GM12878 (cell line): ENCODE measurements around the gene SEMA4A. TPM values are rescaled to one million over a fixed set of nuclear protein-coding genes. Genes with fewer than 3 reads are reported as not detected.

Experiments
- ATAC-seq: fragments of 200-7000 bp; cut with Tn5 transposase; 3 replicates; pipeline ENCODE4 v1.9.1; 2020; ENCODE audit warnings: mild to moderate bottlenecking, moderate library complexity
- BruUV-seq: library from RNA; stranded (reverse); fragments of 400-500 nt; replicated peaks from 2 replicates; lab custom pipeline; 2021; lab: Mats Ljungman, UMichigan
- CTCF ChIA-PET: fragments of 300-600 bp; sonication (Branson Sonifier 250); formaldehyde crosslinking; extraction: SDS; loops from one replicate; lab custom pipeline; 2021; ENCODE audit warnings: inconsistent platforms; lab: Yijun Ruan, JAX
- POLR2A ChIA-PET: fragments of 350-600 bp; formaldehyde crosslinking; extraction: SDS; loops from one replicate; lab custom pipeline; 2021; ENCODE audit warnings: inconsistent platforms; lab: Charles Lee
- RAD21 ChIA-PET: fragments of 300-600 bp; sonication (Branson Sonifier 250); formaldehyde crosslinking; loops from one replicate; lab custom pipeline; 2023; ENCODE audit warnings: antibody characterized with exemption; ENCODE audit not compliant: unreplicated experiment; lab: Charles Lee
- SMC1A ChIA-PET: fragments of 300-600 bp; sonication (Branson Sonifier 250); formaldehyde crosslinking; loops from one replicate; lab custom pipeline; 2023; ENCODE audit not compliant: unreplicated experiment, uncharacterized antibody; lab: Charles Lee
- DNase-seq: peaks from one replicate; pipeline ENCODE4 v3.0.0-alpha.2; 2011; ENCODE audit warnings: low read depth, low spot score
- FAIRE-seq: peaks from 3 replicates; lab custom pipeline; 2011; peaks lifted over from hg19 to GRCh38; lab: Jason Lieb, UNC
- H2AFZ ChIP-seq: 2 replicates; pipeline ENCODE4 v1.6.0; 2011; ENCODE audit warnings: low read depth, low read length, control low read depth; ENCODE audit not compliant: control insufficient read depth
- H3K27ac ChIP-seq: 2 replicates; pipeline ENCODE4 v1.5.1; 2011; ENCODE audit warnings: control low read depth; ENCODE audit not compliant: control insufficient read depth, insufficient read depth
- H3K27me3 ChIP-seq, 2 experiments: replicated peaks in 1 of 2; 2 replicates each; pipeline versions ENCODE4 v1.6.0 to v1.6.1; 2011; ENCODE audit warnings: low read length in 1 of 2; ENCODE audit not compliant: control insufficient read depth in 2 of 2, insufficient read depth in 2 of 2
- H3K36me3 ChIP-seq, 2 experiments: 2 replicates each; pipeline ENCODE4 v1.5.1; 2011; ENCODE audit warnings: low read length in 1 of 2; ENCODE audit not compliant: control insufficient read depth in 2 of 2, insufficient read depth in 2 of 2
- H3K4me1 ChIP-seq: 2 replicates; pipeline ENCODE4 v1.6.1; 2011; ENCODE audit warnings: mild to moderate bottlenecking, low read length, moderate library complexity, mixed read lengths; ENCODE audit not compliant: control insufficient read depth, insufficient read depth
- H3K4me2 ChIP-seq: 2 replicates; pipeline ENCODE4 v1.6.0; 2011; ENCODE audit warnings: control low read depth; ENCODE audit not compliant: control insufficient read depth, insufficient read depth
- H3K4me3 ChIP-seq: fragments of 200-600 bp; sonication (generic); 2 replicates; pipeline ENCODE4 v1.5.1; 2016
- H3K79me2 ChIP-seq: 2 replicates; pipeline ENCODE4 v1.6.0; 2011; ENCODE audit warnings: low read length; ENCODE audit not compliant: control insufficient read depth, insufficient read depth
- H3K9ac ChIP-seq: 2 replicates; pipeline ENCODE4 v1.8.0; 2011; ENCODE audit warnings: low read length, control low read depth, mixed read lengths; ENCODE audit not compliant: control insufficient read depth, insufficient read depth
- H3K9me3 ChIP-seq: replicated peaks from 3 replicates; pipeline ENCODE4 v1.5.1; 2011; ENCODE audit warnings: mild to moderate bottlenecking, low read length; ENCODE audit not compliant: control insufficient read depth, insufficient read depth
- H4K20me1 ChIP-seq: 2 replicates; pipeline ENCODE4 v1.6.0; 2011; ENCODE audit not compliant: control insufficient read depth, insufficient read depth
- CREB1 ChIP-seq: IDR thresholded peaks from 2 replicates; pipeline ENCODE4 v1.6.1; 2012; ENCODE audit warnings: low read depth, mild to moderate bottlenecking, inconsistent platforms
- ETV6 ChIP-seq, 2 experiments: fragments of 450-650 bp in 1 of 2; IDR thresholded peaks in 1 of 2; conservative IDR thresholded peaks in 1 of 2; 2 replicates each; pipeline ENCODE4 v1.6.1; 2014; ENCODE audit warnings: antibody characterized with exemption in 1 of 2, borderline replicate concordance in 1 of 2, low read depth in 1 of 2, mild to moderate bottlenecking in 1 of 2, moderate library complexity in 1 of 2
- FOXM1 ChIP-seq: IDR thresholded peaks from 2 replicates; pipeline ENCODE4 v1.6.1; 2012; ENCODE audit warnings: low read depth, mild to moderate bottlenecking, inconsistent platforms, low read length, moderate library complexity
- IKZF1 ChIP-seq: fragments of 450-650 bp; conservative IDR thresholded peaks from 2 replicates; pipeline ENCODE4 v1.6.1; 2017; ENCODE audit warnings: antibody characterized with exemption, mild to moderate bottlenecking
- IKZF2 ChIP-seq, 2 experiments: fragments of 450-650 bp; IDR thresholded peaks; 2 replicates each; pipeline ENCODE4 v1.6.1; 2017; ENCODE audit warnings: mild to moderate bottlenecking in 2 of 2, moderate library complexity in 2 of 2
- NFIC ChIP-seq: IDR thresholded peaks from 2 replicates; pipeline ENCODE4 v1.6.1; 2012; ENCODE audit warnings: low read depth, mild to moderate bottlenecking, inconsistent platforms, low read length, moderate library complexity
- NR2C2 ChIP-seq: IDR thresholded peaks from 2 replicates; pipeline ENCODE4 v1.6.1; 2011; ENCODE audit warnings: borderline replicate concordance, low read depth; ENCODE audit not compliant: control insufficient read depth, insufficient read length
- RBBP5 ChIP-seq: fragments of 200-600 bp; sonication (generic); conservative IDR thresholded peaks from 2 replicates; pipeline ENCODE4 v1.6.1; 2016
- REST ChIP-seq: IDR thresholded peaks from 2 replicates; pipeline ENCODE4 v1.6.1; 2012; ENCODE audit warnings: mild to moderate bottlenecking, low read depth, low read length
- RUNX3 ChIP-seq: IDR thresholded peaks from 2 replicates; pipeline ENCODE4 v1.6.1; 2012; ENCODE audit warnings: low read length, inconsistent platforms
- SKIL ChIP-seq: fragments of 450-650 bp; IDR thresholded peaks from 2 replicates; pipeline ENCODE4 v1.6.1; 2017; ENCODE audit warnings: mild to moderate bottlenecking, low read depth, inconsistent platforms; ENCODE audit not compliant: poor library complexity, severe bottlenecking
- SPI1 ChIP-seq: IDR thresholded peaks from 2 replicates; pipeline ENCODE4 v1.6.1; 2011; ENCODE audit warnings: low read depth, mild to moderate bottlenecking, low read length, moderate library complexity, borderline replicate concordance; ENCODE audit not compliant: insufficient read depth
- ZBTB40 ChIP-seq: fragments of 450-650 bp; IDR thresholded peaks from 2 replicates; pipeline ENCODE4 v1.6.1; 2016; ENCODE audit warnings: mild to moderate bottlenecking, moderate library complexity, borderline replicate concordance
- WGBS: methylation state at CpG from one replicate; pipeline ENCODE4 v1.1.6; 2016; ENCODE audit warnings: low lambda C conversion rate; ENCODE audit not compliant: insufficient replicate concordance, insufficient coverage; ENCODE audit errors: missing lambda C conversion rate; 5-methylcytosine and 5-hydroxymethylcytosine counted together
- in situ Hi-C: fragments of 300-500 bp; cut with MboI; formaldehyde crosslinking; loops from 9 replicates; pipeline ENCODE4 v1.14.3; 2018; ENCODE audit warnings: mixed read lengths
- intact Hi-C: fragments of 100-400 bp; cut with micrococcal nuclease; formaldehyde crosslinking; loops from one replicate; pipeline ENCODE4 v1.14.2; 2022; ENCODE audit not compliant: unreplicated experiment
- polyA plus RNA-seq, 11 experiments: library from polyadenylated mRNA; depleted of rRNA in 4 of 11; unstranded in 6 of 11; stranded (reverse) in 5 of 11; fragments of >200 nt; fragmentation: Nextera tagmentation in 4 of 11; fragmentation: Illumina TruSeq in 1 of 11; extraction: Ambion mirVana in 4 of 11; extraction: Trizol in 1 of 11; gene quantifications; 1 replicate in 1 of 11; 2 replicates in 10 of 11; pipeline versions ENCODE4 v1.2.1 to v1.2.3, GENCODE V29; 2011 to 2016; ENCODE audit warnings: inconsistent platforms in 2 of 11, missing spikeins in 2 of 11, low read depth in 1 of 11
- total RNA-seq, 4 experiments: library from RNA; depleted of rRNA in 3 of 4; stranded (reverse); fragments of >200 nt in 3 of 4; fragmentation: Illumina TruSeq in 1 of 4; extraction: Trizol in 1 of 4; gene quantifications; 2 replicates each; pipeline versions ENCODE4 v1.2.1 to v1.2.3, GENCODE V29; 2013 to 2021

SEMA4A gene
- total and polyA plus RNA-seq, 10 of the 15 experiments (the other 5 are each of a cell fraction or from before 2014, with no cell fraction given), result 2.6 to 64.2 (median 32.8) TPM

- peak overlapping the region; percentile 93 for H3K4me2 ChIP-seq
- CTCF ChIA-PET, result interaction anchor here (0.7 to 14.2 kb wide), 7 partner anchors 8 to 168 kb away, joined by 3 to 502 read pairs (median 4); partner anchors contain the start of gene SEMA4A
- no TSS peak for BruUV-seq
- TF ChIP-seq REST, result no peak
- peak; percentile 18; the same call in 1 of the 2 replicates for TF ChIP-seq CREB1
- 0 out of 2 replicates have a peak, but pooled peaks have one; percentile 34 for TF ChIP-seq FOXM1
- no peak for TF ChIP-seq NR2C2
- peak; percentile 52; the same call in 1 of the 2 replicates for TF ChIP-seq NFIC
- TF ChIP-seq IKZF2 (IDR thresholded peaks at IDR 0.05), result peak; percentile 60 to 63
- TF ChIP-seq RUNX3, result 0 out of 2 replicates have a peak, but pooled peaks have one; percentile 41
- TF ChIP-seq SPI1, result peak; percentile 27; the same call in 1 of the 2 replicates
- TF ChIP-seq SKIL, result peak; percentile 61
- peak; percentile 53; the same call in 1 of the 2 replicates for TF ChIP-seq IKZF1
- no peak for TF ChIP-seq ZBTB40
- peak in 1 of 2 experiments; percentile 88; a peak in 2 of 4 replicates for TF ChIP-seq ETV6 (conservative IDR thresholded peaks at IDR 0.05 in 1 of 2, IDR thresholded peaks at IDR 0.05 in 1 of 2; ENCODE audit: borderline replicate concordance in 1 of 2, low read depth in 1 of 2)
- TF ChIP-seq RBBP5, result no peak
These were observed 64.5 kb downstream of the SEMA4A start for GRCh38 chr1:156217871-156218270.

More at GRCh38 chr1:156217871-156218270, 64.5 kb downstream of the SEMA4A start:
- no peak for FAIRE-seq
- peak; percentile 43 for DNase-seq
- H4K20me1 ChIP-seq, result no peaks in the 10 kb centered on the region
- intact Hi-C loops, result no loop called here
- RAD21 ChIA-PET, result interaction anchor here (1.0 to 1.9 kb wide), 8 partner anchors 16 to 118 kb away, joined by 3 to 9 read pairs (median 5); partner anchors contain the start of gene SLC25A44
- no peaks in the 10 kb centered on the region for H3K27me3 ChIP-seq
- peak overlapping the region; percentile 26 for H2AFZ ChIP-seq
- 0% methylated on average over 2 of the region's 2 CpGs for WGBS
- ATAC-seq, result peak; percentile 43
- in situ Hi-C loops, result no loop called here
- H3K9me3 ChIP-seq, result no peaks in the 10 kb centered on the region
- SMC1A ChIA-PET, result interaction anchor here (0.9 to 14.3 kb wide), 7 partner anchors 9 to 128 kb away, joined by 3 to 411 read pairs (median 5); partner anchors contain the start of genes SEMA4A and SLC25A44
- peak overlapping the region; percentile 42 for H3K9ac ChIP-seq
- peak overlapping the region; percentile 90 for H3K27ac ChIP-seq
- peak overlapping the region; percentile 22 for H3K4me3 ChIP-seq
- peaks cover 24% of the 10 kb centered on the region for H3K4me1 ChIP-seq
- peaks cover 2% of the 10 kb centered on the region in 2 experiments; a peak in 3 of 4 replicates for H3K36me3 ChIP-seq
- H3K79me2 ChIP-seq, result peaks cover 30% of the 10 kb centered on the region
- POLR2A ChIA-PET, result interaction anchor here (0.6 to 2.3 kb wide), 14 partner anchors 16 to 237 kb away, joined by 3 to 11 read pairs (median 4); partner anchors contain the start of gene SLC25A44
